Thyroid gland (tissue), 4 donors: Measurements from ENCODE around the gene S100A2. TPM values are rescaled to one million over a fixed set of nuclear protein-coding genes. Genes with fewer than 3 reads are reported as not detected.

Experiments used
- DNase-seq, 2 donors: peaks; one replicate each; pipeline ENCODE4 v3.0.0-alpha.2; 2019
- H3K27ac ChIP-seq, 3 donors: fragments of 200-600 bp; sonication (generic); 1 replicate in 2 of 3; 2 replicates in 1 of 3; pipeline ENCODE4 v1.5.1; 2016 to 2019; ENCODE audit warnings: mild to moderate bottlenecking in 1 of 3, moderate library complexity in 1 of 3
- H3K27me3 ChIP-seq: fragments of 200-600 bp; sonication (generic); one replicate; pipeline ENCODE4 v1.5.1; 2019
- H3K36me3 ChIP-seq, 2 donors: fragments of 200-600 bp; sonication (generic); one replicate each; pipeline ENCODE4 v1.5.1; 2016 to 2019
- H3K4me1 ChIP-seq, 2 donors: fragments of 200-600 bp; sonication (generic); one replicate each; pipeline ENCODE4 v1.5.1; 2017 to 2019
- H3K4me3 ChIP-seq, 3 donors: fragments of 200-600 bp; sonication (generic); replicated peaks in 1 of 3; 1 replicate in 2 of 3; 2 replicates in 1 of 3; pipeline ENCODE4 v1.5.1; 2016; ENCODE audit warnings: mild to moderate bottlenecking in 1 of 3
- H3K9me3 ChIP-seq: fragments of 200-600 bp; sonication (generic); one replicate; pipeline ENCODE4 v1.5.1; 2017
- CTCF ChIP-seq, 6 experiments: fragments of 200-600 bp in 3 of 6; fragments of 450-650 bp in 3 of 6; sonication (generic) in 3 of 6; IDR thresholded peaks; one replicate each; pipeline ENCODE4 v1.5.1; 2016 to 2019; ENCODE audit warnings: antibody characterized with exemption in 6 of 6, mild to moderate bottlenecking in 2 of 6, inconsistent platforms in 1 of 6, moderate library complexity in 1 of 6
- POLR2A ChIP-seq, 2 donors: fragments of 450-650 bp; IDR thresholded peaks; one replicate each; pipeline ENCODE4 v1.6.1; 2017; ENCODE audit warnings: antibody characterized with exemption in 2 of 2, mild to moderate bottlenecking in 2 of 2, moderate library complexity in 1 of 2
- WGBS, 2 donors: methylation state at CpG; one replicate each; pipeline ENCODE4 v1.1.5; 2017; 5-methylcytosine and 5-hydroxymethylcytosine counted together
- intact Hi-C: fragments of 100-400 bp; cut with DNase I; formaldehyde crosslinking; loops from one replicate; pipeline ENCODE4 v1.15.1; 2023
- total RNA-seq, 4 donors: library from RNA; depleted of rRNA; stranded (reverse); fragments of >200 nt; gene quantifications; one replicate each; pipeline ENCODE4 v1.2.3, GENCODE V29; 2016

S100A2 gene
- total RNA-seq, 4 donors from 2014 or later, result 2.6 to 10.1 (median 5.9) TPM

DNA sequence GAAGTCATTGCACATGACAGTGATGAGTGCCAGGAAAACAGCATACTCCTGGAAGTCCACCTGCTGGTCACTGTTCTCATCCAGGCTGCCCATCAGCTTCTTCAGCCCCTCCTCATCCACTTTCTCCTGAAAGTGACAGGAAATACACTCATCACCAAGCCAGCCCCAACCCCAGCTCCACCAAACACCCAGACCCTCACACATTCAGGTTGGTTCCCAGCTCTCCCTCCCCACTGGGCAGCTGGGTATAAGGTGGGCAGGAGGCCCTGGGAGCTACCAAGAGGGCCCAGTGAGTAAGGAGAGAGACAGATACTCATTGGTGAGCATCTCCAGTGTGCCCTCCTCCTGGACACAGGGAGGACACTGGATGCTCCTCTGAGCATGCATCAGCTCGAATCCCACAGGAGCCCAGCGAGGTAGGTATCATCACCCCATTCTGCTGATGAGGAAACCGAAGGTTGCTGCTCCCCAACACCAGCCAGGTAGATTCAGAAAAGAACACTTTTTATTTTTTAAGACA is 4.1 kb downstream of the S100A2 start:
- no peaks in the 10 kb centered on the region for H3K36me3 ChIP-seq
- no peak overlapping the region for H3K27ac ChIP-seq
- H3K4me1 ChIP-seq, result peaks cover 17 to 35% of the 10 kb centered on the region in 2 donors
- H3K4me3 ChIP-seq, result no peak overlapping the region
- 97 to 100% methylated on average over 3 of the region's 3 CpGs for WGBS, 2 donors
- TF ChIP-seq CTCF (IDR thresholded peaks at IDR 0.05) (no peak), POLR2A (IDR thresholded peaks at IDR 0.05) (no peak)
- H3K9me3 ChIP-seq, result no peaks in the 10 kb centered on the region
- no peak for DNase-seq
- no peaks in the 10 kb centered on the region for H3K27me3 ChIP-seq
- intact Hi-C loops, result no loop called here

DNA sequence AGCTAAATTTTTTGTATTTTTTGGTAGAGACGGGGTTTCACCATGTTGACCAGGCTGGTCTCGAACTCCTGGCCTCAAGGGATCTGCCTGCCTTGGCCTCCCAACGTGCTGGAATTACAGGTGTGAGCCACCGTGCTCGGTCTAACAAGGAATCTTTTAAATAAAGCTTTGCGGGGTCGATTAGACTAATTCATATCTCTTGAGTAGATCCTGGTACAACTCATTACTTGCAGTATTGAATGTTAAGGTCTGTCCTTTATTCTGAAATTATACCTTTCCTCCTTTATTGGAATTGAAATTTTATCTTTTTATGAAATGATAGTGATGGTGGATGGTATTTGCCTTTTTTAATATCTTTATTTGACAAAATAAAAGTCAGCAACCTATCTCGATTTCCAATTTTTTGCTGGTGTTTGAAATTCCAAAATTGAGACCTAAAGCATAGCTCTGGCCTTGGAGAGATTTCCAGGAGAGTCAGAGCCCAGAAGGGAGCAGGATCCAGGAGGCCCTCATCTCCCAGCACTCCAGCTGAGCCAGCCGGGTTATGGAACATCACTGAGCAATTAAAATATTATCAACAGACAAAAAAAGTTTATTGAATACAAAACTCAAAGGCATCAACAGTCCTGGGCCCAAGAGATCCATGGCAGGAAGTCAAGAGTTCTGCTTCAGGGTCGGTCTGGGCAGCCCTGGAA is 4.7 kb downstream of the S100A2 start:
- WGBS, 2 donors, result 91 to 93% methylated on average over 10 of the region's 10 CpGs
- intact Hi-C loops, result no loop called here
- no peak for DNase-seq
- no peak for TF ChIP-seq POLR2A (IDR thresholded peaks at IDR 0.05)
- no peak for TF ChIP-seq CTCF (IDR thresholded peaks at IDR 0.05)
- H3K4me1 ChIP-seq, result peaks cover 11 to 29% of the 10 kb centered on the region in 2 donors
- H3K36me3 ChIP-seq, result no peaks in the 10 kb centered on the region
- H3K9me3 ChIP-seq, result no peaks in the 10 kb centered on the region
- H3K4me3 ChIP-seq, result no peak overlapping the region
- no peak overlapping the region for H3K27ac ChIP-seq
- H3K27me3 ChIP-seq, result no peaks in the 10 kb centered on the region

GRCh38 chr1:153560241-153560640 is 5.4 kb downstream of the S100A2 start:
- intact Hi-C loops, result no loop called here
- H3K27ac ChIP-seq, result no peak overlapping the region
- peaks cover 4 to 22% of the 10 kb centered on the region in 2 donors for H3K4me1 ChIP-seq
- no peak for DNase-seq
- TF ChIP-seq CTCF (IDR thresholded peaks at IDR 0.05), result no peak
- TF ChIP-seq POLR2A (IDR thresholded peaks at IDR 0.05), result no peak
- no peaks in the 10 kb centered on the region for H3K36me3 ChIP-seq
- 90 to 99% methylated on average over 2 of the region's 2 CpGs for WGBS, 2 donors
- H3K9me3 ChIP-seq, result no peaks in the 10 kb centered on the region
- H3K4me3 ChIP-seq, result no peak overlapping the region
- H3K27me3 ChIP-seq, result no peaks in the 10 kb centered on the region

DNA sequence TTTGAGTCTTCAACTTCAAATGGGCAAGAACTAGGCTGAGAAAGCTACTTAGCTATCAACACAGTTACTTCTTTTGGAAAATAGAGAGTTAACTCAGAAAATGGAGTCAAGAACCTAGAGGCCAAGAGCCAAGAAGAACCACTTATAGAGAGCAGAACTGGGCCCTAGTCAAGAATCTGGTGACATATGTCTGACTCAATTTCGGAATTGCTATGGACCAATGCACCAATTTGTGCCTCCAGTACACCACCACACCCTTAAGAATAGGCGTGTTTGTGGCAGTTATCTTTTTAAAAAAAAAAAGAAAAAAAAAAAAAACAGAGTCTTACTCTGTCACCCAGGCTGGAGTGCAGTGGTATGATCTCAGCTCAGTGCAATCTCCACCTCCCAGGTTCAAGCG is 7.8 kb downstream of the S100A2 start:
- TF ChIP-seq CTCF (IDR thresholded peaks at IDR 0.05) (no peak), POLR2A (IDR thresholded peaks at IDR 0.05) (no peak)
- H3K27me3 ChIP-seq, result no peaks in the 10 kb centered on the region
- 70 to 84% methylated on average over 3 of the region's 3 CpGs for WGBS, 2 donors
- H3K4me1 ChIP-seq, result peaks cover 13% of the 10 kb centered on the region in 2 donors
- intact Hi-C loops, result no loop called here
- no peak for DNase-seq
- no peaks in the 10 kb centered on the region for H3K36me3 ChIP-seq
- H3K9me3 ChIP-seq, result no peaks in the 10 kb centered on the region
- H3K4me3 ChIP-seq, result no peak overlapping the region
- H3K27ac ChIP-seq, result no peak overlapping the region

DNA sequence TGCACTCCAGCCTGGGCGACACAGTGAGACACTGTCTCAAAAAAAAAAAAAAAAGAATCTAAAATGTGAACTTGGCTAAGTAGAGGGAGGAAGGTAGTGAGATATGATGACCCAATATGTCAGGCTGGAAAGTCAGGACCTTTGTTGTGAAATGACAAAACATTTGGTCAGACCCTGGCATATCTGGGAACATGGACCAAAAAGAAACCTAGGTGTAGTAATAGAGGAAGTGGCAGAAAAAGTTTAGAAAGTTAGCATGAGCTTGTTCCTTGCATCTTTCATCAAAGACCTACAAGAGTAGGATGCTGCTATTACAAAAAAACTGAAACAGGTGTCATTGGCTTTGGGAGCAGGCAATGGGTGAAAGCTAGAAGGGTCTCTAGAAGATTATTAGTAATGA is 9.3 kb downstream of the S100A2 start:
- Histone ChIP-seq H3K27ac (no peak overlapping the region), H3K4me3 (no peak overlapping the region), H3K36me3 (no peaks in the 10 kb centered on the region), H3K9me3 (no peaks in the 10 kb centered on the region), H3K4me1 (peaks cover 13% of the 10 kb centered on the region in 2 donors), H3K27me3 (no peaks in the 10 kb centered on the region)
- 91 to 95% methylated on average over 1 of the region's 1 CpG for WGBS, 2 donors
- intact Hi-C loops, result no loop called here
- TF ChIP-seq POLR2A (IDR thresholded peaks at IDR 0.05) (no peak), CTCF (IDR thresholded peaks at IDR 0.05) (no peak)
- no peak for DNase-seq
